Measurements from ENCODE around the gene DCAF17.

The DCAF17 gene

DNA sequence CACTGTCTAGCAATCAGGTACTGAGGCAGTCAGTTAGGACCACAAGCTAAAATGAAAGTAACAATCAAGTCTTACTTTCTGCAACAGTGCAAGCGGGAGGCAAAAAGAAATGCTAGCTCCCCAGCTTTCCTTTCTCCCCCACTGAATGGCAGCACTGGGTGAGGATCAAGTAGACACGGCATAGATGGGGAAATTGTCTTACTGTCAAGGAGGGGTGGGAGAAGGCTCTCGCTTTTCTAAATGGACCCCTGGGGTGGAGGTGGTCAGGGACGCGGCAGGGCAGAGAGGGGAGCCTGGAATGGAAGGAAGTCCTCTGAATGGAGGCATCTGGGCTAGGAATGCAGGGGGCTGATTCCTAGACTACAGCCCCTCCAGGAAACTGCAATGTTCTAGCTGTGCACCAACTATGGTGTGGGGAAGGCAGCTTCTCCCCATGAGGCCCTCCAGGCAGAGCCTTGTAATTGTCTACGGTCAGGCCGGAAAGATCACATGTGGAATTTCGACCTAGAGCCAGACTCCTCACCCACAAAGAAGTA lies 24.5 kb upstream of the DCAF17 start:
- TF ChIP-seq GLIS3 (CRISPR knock-in tag; IDR thresholded peaks at IDR 0.05) (no peak), ZNF8 (CRISPR knock-in tag; IDR thresholded peaks at IDR 0.05) (no peak), RARB (CRISPR knock-in tag; IDR thresholded peaks at IDR 0.05) (no peak), ZFP3 (CRISPR knock-in tag; IDR thresholded peaks at IDR 0.05) (no peak), ZNF565 (CRISPR knock-in tag; conservative IDR thresholded peaks at IDR 0.05; ENCODE audit: low read depth) (no peak), ZNF70 (CRISPR knock-in tag; IDR thresholded peaks at IDR 0.05) (no peak), OSR1 (CRISPR knock-in tag; IDR thresholded peaks at IDR 0.05) (no peak), TCF4 (CRISPR knock-in tag; IDR thresholded peaks at IDR 0.05; ENCODE audit: borderline replicate concordance) (no peak), ESRRG (CRISPR knock-in tag; IDR thresholded peaks at IDR 0.05) (no peak)
- TF ChIP-seq, protein P1, sequence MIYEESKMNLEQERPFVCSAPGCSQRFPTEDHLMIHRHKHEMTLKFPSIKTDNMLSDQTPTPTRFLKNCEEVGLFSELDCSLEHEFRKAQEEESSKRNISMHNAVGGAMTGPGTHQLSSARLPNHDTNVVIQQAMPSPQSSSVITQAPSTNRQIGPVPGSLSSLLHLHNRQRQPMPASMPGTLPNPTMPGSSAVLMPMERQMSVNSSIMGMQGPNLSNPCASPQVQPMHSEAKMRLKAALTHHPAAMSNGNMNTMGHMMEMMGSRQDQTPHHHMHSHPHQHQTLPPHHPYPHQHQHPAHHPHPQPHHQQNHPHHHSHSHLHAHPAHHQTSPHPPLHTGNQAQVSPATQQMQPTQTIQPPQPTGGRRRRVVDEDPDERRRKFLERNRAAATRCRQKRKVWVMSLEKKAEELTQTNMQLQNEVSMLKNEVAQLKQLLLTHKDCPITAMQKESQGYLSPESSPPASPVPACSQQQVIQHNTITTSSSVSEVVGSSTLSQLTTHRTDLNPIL (CRISPR knock-in tag; IDR thresholded peaks at IDR 0.05; ENCODE audit: low read depth) = no peak
- TF ChIP-seq, protein P2, sequence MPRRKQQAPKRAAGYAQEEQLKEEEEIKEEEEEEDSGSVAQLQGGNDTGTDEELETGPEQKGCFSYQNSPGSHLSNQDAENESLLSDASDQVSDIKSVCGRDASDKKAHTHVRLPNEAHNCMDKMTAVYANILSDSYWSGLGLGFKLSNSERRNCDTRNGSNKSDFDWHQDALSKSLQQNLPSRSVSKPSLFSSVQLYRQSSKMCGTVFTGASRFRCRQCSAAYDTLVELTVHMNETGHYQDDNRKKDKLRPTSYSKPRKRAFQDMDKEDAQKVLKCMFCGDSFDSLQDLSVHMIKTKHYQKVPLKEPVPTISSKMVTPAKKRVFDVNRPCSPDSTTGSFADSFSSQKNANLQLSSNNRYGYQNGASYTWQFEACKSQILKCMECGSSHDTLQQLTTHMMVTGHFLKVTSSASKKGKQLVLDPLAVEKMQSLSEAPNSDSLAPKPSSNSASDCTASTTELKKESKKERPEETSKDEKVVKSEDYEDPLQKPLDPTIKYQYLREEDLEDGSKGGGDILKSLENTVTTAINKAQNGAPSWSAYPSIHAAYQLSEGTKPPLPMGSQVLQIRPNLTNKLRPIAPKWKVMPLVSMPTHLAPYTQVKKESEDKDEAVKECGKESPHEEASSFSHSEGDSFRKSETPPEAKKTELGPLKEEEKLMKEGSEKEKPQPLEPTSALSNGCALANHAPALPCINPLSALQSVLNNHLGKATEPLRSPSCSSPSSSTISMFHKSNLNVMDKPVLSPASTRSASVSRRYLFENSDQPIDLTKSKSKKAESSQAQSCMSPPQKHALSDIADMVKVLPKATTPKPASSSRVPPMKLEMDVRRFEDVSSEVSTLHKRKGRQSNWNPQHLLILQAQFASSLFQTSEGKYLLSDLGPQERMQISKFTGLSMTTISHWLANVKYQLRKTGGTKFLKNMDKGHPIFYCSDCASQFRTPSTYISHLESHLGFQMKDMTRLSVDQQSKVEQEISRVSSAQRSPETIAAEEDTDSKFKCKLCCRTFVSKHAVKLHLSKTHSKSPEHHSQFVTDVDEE (CRISPR knock-in tag; IDR thresholded peaks at IDR 0.05) = no peak
- TF ChIP-seq, protein P3, sequence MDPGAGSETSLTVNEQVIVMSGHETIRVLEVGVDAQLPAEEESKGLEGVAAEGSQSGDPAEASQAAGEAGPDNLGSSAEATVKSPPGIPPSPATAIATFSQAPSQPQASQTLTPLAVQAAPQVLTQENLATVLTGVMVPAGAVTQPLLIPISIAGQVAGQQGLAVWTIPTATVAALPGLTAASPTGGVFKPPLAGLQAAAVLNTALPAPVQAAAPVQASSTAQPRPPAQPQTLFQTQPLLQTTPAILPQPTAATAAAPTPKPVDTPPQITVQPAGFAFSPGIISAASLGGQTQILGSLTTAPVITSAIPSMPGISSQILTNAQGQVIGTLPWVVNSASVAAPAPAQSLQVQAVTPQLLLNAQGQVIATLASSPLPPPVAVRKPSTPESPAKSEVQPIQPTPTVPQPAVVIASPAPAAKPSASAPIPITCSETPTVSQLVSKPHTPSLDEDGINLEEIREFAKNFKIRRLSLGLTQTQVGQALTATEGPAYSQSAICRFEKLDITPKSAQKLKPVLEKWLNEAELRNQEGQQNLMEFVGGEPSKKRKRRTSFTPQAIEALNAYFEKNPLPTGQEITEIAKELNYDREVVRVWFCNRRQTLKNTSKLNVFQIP (CRISPR knock-in tag; IDR thresholded peaks at IDR 0.05; ENCODE audit: borderline replicate concordance, low read depth) = no peak
- TF ChIP-seq, protein P4, sequence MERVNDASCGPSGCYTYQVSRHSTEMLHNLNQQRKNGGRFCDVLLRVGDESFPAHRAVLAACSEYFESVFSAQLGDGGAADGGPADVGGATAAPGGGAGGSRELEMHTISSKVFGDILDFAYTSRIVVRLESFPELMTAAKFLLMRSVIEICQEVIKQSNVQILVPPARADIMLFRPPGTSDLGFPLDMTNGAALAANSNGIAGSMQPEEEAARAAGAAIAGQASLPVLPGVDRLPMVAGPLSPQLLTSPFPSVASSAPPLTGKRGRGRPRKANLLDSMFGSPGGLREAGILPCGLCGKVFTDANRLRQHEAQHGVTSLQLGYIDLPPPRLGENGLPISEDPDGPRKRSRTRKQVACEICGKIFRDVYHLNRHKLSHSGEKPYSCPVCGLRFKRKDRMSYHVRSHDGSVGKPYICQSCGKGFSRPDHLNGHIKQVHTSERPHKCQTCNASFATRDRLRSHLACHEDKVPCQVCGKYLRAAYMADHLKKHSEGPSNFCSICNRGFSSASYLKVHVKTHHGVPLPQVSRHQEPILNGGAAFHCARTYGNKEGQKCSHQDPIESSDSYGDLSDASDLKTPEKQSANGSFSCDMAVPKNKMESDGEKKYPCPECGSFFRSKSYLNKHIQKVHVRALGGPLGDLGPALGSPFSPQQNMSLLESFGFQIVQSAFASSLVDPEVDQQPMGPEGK (CRISPR knock-in tag; IDR thresholded peaks at IDR 0.05; ENCODE audit: borderline replicate concordance) = no peak
- ATAC-seq = no peak

DNA sequence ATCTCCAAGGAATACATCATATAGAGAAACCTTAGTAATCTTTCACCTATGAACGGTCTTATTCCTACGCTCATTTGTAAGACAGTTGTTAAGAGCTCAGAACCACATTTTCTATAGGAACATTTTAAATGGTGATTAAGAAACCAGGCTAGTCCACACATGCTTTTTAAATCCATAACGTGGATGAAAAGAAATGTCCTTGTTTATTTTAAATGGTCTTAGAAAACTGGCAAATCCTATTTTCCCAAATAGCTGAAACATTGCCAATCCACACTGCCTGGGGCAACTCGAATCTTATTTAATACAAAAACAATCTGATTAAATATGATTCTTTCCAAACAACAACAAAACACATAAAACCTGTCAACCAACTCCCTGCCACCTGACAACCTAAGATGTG lies 23.9 kb upstream of the DCAF17 start:
- TF ChIP-seq CSDC2 (CRISPR knock-in tag; IDR thresholded peaks at IDR 0.05) = no peak
- TF ChIP-seq ARNTL (CRISPR knock-in tag; IDR thresholded peaks at IDR 0.05; ENCODE audit: borderline replicate concordance, low read depth) = no peak
- no peak for TF ChIP-seq ISL1 (CRISPR knock-in tag; IDR thresholded peaks at IDR 0.05)
- ATAC-seq = no peak

DNA sequence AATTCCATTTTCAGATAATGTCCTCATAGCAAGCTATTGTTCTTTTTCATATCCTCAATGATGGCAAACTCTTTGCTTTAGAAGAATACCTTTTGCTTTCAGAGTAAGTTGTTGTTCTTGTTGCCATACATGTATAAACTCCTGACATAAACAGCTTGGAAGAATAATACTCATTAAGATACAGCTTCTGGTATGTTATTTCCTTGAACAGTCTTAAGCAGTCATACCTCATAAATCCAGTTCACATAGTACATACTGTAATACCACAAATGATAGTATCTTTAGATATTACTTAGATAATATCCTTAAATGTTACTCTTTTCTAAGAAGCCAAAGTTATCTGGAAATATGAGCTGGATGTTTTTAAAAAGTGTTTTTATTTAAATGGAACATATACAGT lies 23.4 kb upstream of the DCAF17 start:
- TF ChIP-seq TCF4 (CRISPR knock-in tag; IDR thresholded peaks at IDR 0.05; ENCODE audit: borderline replicate concordance) (no peak), ZC3H10 (CRISPR knock-in tag; IDR thresholded peaks at IDR 0.05) (no peak), ZNF8 (CRISPR knock-in tag; IDR thresholded peaks at IDR 0.05) (no peak), RARB (CRISPR knock-in tag; IDR thresholded peaks at IDR 0.05) (no peak), SNAI2 (CRISPR knock-in tag; IDR thresholded peaks at IDR 0.05) (no peak), ISL1 (CRISPR knock-in tag; IDR thresholded peaks at IDR 0.05) (no peak), BACH2 (CRISPR knock-in tag; IDR thresholded peaks at IDR 0.05; ENCODE audit: borderline replicate concordance) (no peak), ZNF70 (CRISPR knock-in tag; IDR thresholded peaks at IDR 0.05) (no peak), CSDC2 (CRISPR knock-in tag; IDR thresholded peaks at IDR 0.05) (no peak), TOX (CRISPR knock-in tag; IDR thresholded peaks at IDR 0.05; ENCODE audit: borderline replicate concordance) (no peak), ZFP3 (CRISPR knock-in tag; IDR thresholded peaks at IDR 0.05) (no peak), GLIS3 (CRISPR knock-in tag; IDR thresholded peaks at IDR 0.05) (no peak)
- TF ChIP-seq, protein P3 (CRISPR knock-in tag; IDR thresholded peaks at IDR 0.05; ENCODE audit: borderline replicate concordance, low read depth) = no peak
- TF ChIP-seq, protein P1 (CRISPR knock-in tag; IDR thresholded peaks at IDR 0.05; ENCODE audit: low read depth) = no peak
- ATAC-seq = peak; percentile 77
